Prostate gland (tissue), 2 donors: ENCODE measurements around the gene LCP2.

Experiments
- CTCF ChIP-seq, 4 experiments: fragments of 200-600 bp in 2 of 4; fragments of 450-650 bp in 2 of 4; sonication (generic) in 2 of 4; IDR thresholded peaks; 1 replicate in 3 of 4; 2 replicates in 1 of 4; pipeline ENCODE4 v1.5.1; 2016 to 2019; ENCODE audit warnings: antibody characterized with exemption in 4 of 4, mild to moderate bottlenecking in 2 of 4, moderate library complexity in 2 of 4
- POLR2A ChIP-seq: fragments of 450-650 bp; IDR thresholded peaks from one replicate; pipeline ENCODE4 v1.6.1; 2016; ENCODE audit warnings: antibody characterized with exemption, mild to moderate bottlenecking

- no peak for TF ChIP-seq CTCF (IDR thresholded peaks at IDR 0.05)
- no peak for TF ChIP-seq POLR2A
Measured at GRCh38 chr5:170284231-170284630, 13.3 kb downstream of the LCP2 start.
